Esophagus muscularis mucosa (tissue), 3 donors: Measurements from ENCODE around the gene PIGK.

Experiments
- CTCF ChIP-seq, 3 experiments: fragments of 200-600 bp in 2 of 3; fragments of 450-650 bp in 1 of 3; sonication (generic) in 2 of 3; IDR thresholded peaks; one replicate each; pipeline ENCODE4 v1.5.1; 2017 to 2019; ENCODE audit warnings: antibody characterized with exemption in 3 of 3, mild to moderate bottlenecking in 2 of 3, moderate library complexity in 1 of 3
- POLR2AphosphoS5 ChIP-seq, 2 donors: sonication (generic); formaldehyde crosslinking; IDR thresholded peaks; one replicate each; pipeline ENCODE4 v1.6.1; 2017; ENCODE audit warnings: antibody characterized with exemption in 2 of 2

GRCh38 chr1:77095236-77095635 lies 124.0 kb downstream of the PIGK start:
- no peak for TF ChIP-seq CTCF (IDR thresholded peaks at IDR 0.05)
- no peak for TF ChIP-seq POLR2AphosphoS5 (IDR thresholded peaks at IDR 0.05)
